GM10266 (cell line): ENCODE measurements around the gene PLEKHN1.
"Not testable (repeated sequence)": the region's sequence is repeated elsewhere in the genome, so short reads cannot be mapped to it uniquely, and the experiment has no call there.

Source experiments
- DNase-seq: peaks from one replicate; pipeline ENCODE4 v3.0.0; 2012; ENCODE audit errors: extremely low spot score
- CTCF ChIP-seq: IDR thresholded peaks from 2 replicates; pipeline ENCODE4 v1.5.1; 2012; ENCODE audit warnings: mild to moderate bottlenecking, low read depth; ENCODE audit not compliant: control insufficient read depth, insufficient read depth; ENCODE audit errors: missing control alignments

Gene PLEKHN1

GRCh38 chr1:981955-982558, 15.8 kb downstream of the PLEKHN1 start, which contains the start of gene PERM1:
Gene PERM1, minus strand, starts transcription at chr1:982093. Its CDS starts 1,064 bp downstream, at chr1:981029.
- TF ChIP-seq CTCF: no peak
- DNase-seq: no peak

DNA sequence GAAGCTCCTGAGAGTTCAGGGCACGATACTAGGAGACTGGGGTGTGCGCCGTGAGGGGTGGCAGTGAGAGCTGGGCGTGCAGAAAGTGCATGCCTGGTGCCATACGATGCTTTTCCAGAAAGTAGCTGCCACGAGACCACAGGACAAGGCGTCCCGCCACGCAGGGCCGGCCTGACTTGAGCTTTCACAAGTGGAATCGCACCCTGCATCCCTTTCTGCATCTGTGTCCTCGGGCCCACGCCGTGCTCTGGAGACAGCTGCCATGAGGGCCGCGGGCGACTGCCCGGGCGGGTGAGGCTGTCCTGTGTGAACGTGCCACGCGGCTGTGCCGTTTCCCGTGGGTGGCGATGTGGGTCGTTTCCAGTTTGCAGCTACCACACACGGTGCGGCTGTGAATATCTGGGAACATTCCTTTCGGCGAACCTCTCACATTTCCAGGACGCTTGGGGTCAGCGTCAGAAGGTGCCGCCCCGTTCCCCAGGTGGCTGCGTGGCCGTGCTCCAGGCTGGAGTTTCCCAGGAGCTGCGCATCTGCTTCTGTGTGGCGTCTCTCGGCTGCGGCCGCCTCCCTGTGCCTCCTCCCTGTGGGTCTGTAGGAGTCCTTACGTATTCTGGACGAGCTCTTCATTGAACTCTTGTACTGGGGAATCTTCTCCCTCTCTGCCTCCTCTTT, 16.6 kb downstream of the PLEKHN1 start:
- no peak for TF ChIP-seq CTCF
- no peak for DNase-seq

DNA sequence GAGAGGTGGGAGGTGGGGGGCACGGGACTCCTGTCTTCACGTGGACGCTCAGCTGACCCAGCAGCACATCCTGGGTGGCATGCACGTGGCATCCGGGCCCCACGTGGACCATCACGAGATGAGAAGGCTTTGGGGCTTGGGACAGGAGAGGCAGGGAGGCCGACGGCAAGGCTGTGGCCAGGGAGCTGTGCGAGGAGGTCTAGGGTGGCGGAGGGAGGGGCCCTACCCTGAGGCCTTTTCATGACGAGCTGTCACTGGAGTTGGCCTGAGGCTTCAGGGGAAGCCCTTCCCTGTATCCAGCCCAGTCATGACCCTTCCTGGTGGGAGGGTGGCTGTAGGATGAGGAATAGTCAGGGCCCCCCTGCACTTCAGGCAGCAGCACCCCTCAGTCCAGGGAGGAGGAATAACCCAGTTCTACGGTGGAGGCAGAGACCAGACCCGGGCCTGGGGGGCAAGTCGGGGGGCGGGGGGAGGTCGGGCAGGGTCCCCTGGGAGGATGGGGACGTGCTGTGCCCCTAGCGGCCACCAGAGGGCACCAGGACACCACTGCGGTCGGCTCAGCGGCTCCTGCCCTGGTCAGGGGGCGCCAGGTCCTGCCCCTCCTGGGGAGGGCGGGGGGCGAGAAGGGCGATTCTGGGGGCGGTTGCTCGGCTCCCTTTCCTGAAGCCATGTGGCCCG, 17.7 kb downstream of the PLEKHN1 start:
- peak; percentile 88 for TF ChIP-seq CTCF
- DNase-seq: peak; percentile 85

- no peak for DNase-seq
- no peak for TF ChIP-seq CTCF
These were observed 18.2 kb downstream of the PLEKHN1 start for GRCh38 chr1:984476-984814.

GRCh38 chr1:985126-985525, 18.8 kb downstream of the PLEKHN1 start:
- TF ChIP-seq CTCF: no peak
- DNase-seq: no peak

DNA sequence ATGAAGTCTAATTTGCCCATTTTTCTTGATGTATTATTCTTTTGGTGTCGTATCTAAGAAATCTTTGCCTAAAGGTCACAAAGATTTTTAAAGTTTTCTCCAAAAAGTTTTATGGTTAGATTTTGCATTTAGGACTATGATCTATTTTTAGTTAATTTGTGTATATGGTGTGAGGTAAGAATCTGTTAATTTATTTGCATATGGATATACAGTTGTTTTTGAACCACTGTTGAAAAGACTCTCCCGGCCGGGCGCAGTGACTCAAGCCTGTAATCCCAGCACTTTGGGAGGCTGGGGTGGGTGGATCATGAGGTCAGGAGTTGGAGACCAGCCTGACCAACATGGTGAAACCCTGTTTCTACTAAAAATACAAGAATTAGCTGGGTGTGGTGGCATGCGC, 21.8 kb downstream of the PLEKHN1 start:
- not testable (repeated sequence) for DNase-seq

GRCh38 chr1:991275-991674, 25.0 kb downstream of the PLEKHN1 start:
- not testable (repeated sequence) for DNase-seq

- DNase-seq: no peak
- TF ChIP-seq CTCF: no peak
These were observed 25.6 kb downstream of the PLEKHN1 start for GRCh38 chr1:991895-992294.
